Amniotic epithelial cell (primary cell): ENCODE results near the gene CBLIF.
"Not testable (repeated sequence)": the region's sequence is repeated elsewhere in the genome, so short reads cannot be mapped to it uniquely, and the experiment has no call there.

Source experiments
- DNase-seq: peaks from one replicate; pipeline ENCODE4 v3.0.0-alpha.2; 2010; ENCODE audit warnings: low read depth

Gene CBLIF

GRCh38 chr11:59794417-59794816 is 50.9 kb downstream of the CBLIF start:
- DNase-seq, result no peak

DNA sequence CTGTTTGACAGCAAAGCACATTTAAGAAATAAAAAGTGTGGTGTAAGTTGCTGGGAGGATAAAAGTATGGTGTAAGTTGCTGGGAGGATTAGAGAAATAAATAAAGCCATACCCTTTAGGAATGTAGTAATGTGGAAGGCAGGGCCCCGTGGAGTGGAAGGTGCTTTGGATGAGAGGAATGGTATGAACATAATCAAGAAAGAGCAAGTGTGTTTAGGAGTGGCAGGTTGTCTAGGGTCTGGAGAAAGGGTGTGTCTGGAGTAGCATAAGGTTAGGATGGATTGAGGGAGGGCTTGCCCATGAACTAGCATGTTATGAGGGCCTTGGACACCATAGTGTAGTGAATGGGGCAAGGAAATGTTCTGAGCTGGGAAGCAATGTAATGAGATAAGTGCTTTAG is 52.8 kb downstream of the CBLIF start:
- no peak for DNase-seq

DNA sequence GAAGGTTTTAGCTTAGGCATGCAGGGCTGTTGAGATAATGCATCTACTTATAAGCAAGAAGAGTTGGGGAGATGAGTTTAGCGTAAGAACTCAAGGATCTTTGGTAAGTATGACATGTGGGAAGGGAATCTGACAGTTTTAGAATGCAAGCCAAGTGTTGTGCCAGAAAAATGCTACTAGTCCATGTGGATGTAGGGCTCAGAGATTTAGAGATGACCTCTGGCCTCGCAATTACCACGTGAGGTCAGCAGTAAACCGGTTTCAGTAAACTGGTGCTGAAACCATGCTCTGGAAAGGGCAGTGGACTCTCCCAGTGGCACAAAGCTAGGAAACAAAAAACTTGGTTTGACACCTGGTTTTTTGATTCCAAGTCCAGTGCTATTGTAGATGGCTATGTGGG is 53.7 kb downstream of the CBLIF start:
- peak; percentile 53 for DNase-seq

DNA sequence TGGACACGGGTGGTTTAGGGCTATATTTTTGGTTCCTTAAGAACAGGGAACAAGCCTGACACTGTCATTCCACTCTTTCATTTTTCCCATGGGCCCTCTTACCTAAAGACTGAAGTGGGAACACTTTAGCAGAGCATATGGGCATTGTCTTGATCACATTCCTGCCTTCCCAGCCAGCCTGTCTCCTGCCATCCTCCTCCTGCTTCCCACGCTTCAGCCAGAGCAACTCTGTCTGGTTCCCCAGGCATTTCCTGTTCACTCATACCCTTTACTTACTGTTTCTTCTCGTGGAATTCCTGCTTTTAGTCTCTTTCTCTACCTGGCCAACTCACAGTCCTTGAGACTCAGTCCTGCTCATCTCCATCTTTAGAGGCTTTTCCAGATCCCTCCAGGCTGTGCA is 57.5 kb downstream of the CBLIF start:
- DNase-seq, result peak; percentile 75

GRCh38 chr11:59787255-59787588 is 58.1 kb downstream of the CBLIF start:
- no peak for DNase-seq

- no peak for DNase-seq
Observed at GRCh38 chr11:59785818-59786217, 59.5 kb downstream of the CBLIF start.

DNA sequence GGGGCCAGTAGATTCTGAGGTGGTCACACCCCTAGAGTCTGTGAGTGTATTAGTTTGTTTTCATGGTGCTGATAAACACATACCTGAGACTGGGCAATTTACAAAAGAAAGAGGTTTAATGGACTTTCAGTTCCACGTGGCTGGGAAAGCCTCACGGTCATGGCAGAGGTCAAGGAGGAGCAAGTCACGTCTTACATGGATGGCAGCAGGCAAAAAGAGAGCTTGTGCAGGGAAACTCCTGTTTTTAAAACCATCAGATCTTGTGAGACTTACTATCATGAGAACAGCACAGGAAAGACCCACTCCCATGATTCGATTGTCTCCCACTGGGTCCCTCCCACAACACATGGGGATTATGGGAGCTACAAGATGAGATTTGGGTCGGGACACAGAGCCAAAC is 60.9 kb downstream of the CBLIF start:
- not testable (repeated sequence) for DNase-seq

- no peak for DNase-seq
Observed at GRCh38 chr11:59783632-59784090, 61.6 kb downstream of the CBLIF start.

DNA sequence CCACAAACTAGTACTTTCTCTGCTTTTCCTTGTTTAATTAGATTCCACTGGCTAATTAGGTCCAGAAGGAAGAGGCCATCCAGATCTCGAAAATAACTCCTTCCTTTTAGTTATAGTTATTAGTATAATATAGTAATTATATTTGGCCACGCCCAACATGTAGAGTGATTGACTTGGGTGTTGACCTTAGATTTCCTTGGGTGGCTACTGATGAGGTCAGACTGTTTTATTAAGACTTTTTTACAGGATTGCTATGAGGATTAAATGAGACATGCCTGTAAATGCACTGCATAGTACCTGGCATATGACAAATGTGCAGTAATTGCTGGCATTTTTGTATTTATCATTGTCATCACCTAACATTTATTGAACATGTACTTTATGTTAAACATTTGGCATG is 63.2 kb downstream of the CBLIF start:
- no peak for DNase-seq

GRCh38 chr11:59779487-59779886 is 65.8 kb downstream of the CBLIF start:
- peak; percentile 28 for DNase-seq
